ENCODE measurements around the gene TRIM47.

Gene TRIM47

GRCh38 chr17:75909051-75909811 lies 30.9 kb upstream of the TRIM47 start:
- DNase-seq (ENCODE audit: low spot score) = no peak

- DNase-seq (ENCODE audit: low spot score) = no peak
Observed at GRCh38 chr17:75908201-75908600, 29.8 kb upstream of the TRIM47 start.

- DNase-seq (ENCODE audit: low spot score) = no peak
Observed at GRCh38 chr17:75906143-75906884, 27.9 kb upstream of the TRIM47 start.

- DNase-seq (ENCODE audit: low spot score) = peak; percentile 87
Observed at GRCh38 chr17:75904749-75905521, 26.6 kb upstream of the TRIM47 start, which contains the start of gene MRPL38. Gene MRPL38 (minus strand): TSS chr17:75904884. CDS start chr17:75904875, 9 bp downstream.

GRCh38 chr17:75902406-75902805 lies 24.0 kb upstream of the TRIM47 start:
- no peak for DNase-seq (ENCODE audit: low spot score)

- no peak for DNase-seq (ENCODE audit: low spot score)
Observed at GRCh38 chr17:75901727-75902126, 23.3 kb upstream of the TRIM47 start.

GRCh38 chr17:75900691-75901533 lies 22.5 kb upstream of the TRIM47 start:
- no peak for DNase-seq (ENCODE audit: low spot score)

- no peak for DNase-seq (ENCODE audit: low spot score)
Observed at GRCh38 chr17:75899767-75900468, 21.5 kb upstream of the TRIM47 start.

GRCh38 chr17:75899353-75899752 lies 21.0 kb upstream of the TRIM47 start:
- no peak for DNase-seq (ENCODE audit: low spot score)

GRCh38 chr17:75898791-75899190 lies 20.4 kb upstream of the TRIM47 start:
- no peak for DNase-seq (ENCODE audit: low spot score)

GRCh38 chr17:75898065-75898464 lies 19.7 kb upstream of the TRIM47 start:
- no peak for DNase-seq (ENCODE audit: low spot score)

GRCh38 chr17:75897160-75898019 lies 19.0 kb upstream of the TRIM47 start:
- no peak for DNase-seq (ENCODE audit: low spot score)

GRCh38 chr17:75896415-75897159 lies 18.2 kb upstream of the TRIM47 start, which contains the start of gene TRIM65:
Gene TRIM65 (minus strand): TSS chr17:75896951. CDS start chr17:75896937, 14 bp downstream.
- DNase-seq (ENCODE audit: low spot score) = peak; percentile 89

- no peak for DNase-seq (ENCODE audit: low spot score)
Observed at GRCh38 chr17:75895370-75896155, 17.2 kb upstream of the TRIM47 start.

GRCh38 chr17:75894049-75894733 lies 15.8 kb upstream of the TRIM47 start:
- no peak for DNase-seq (ENCODE audit: low spot score)

- DNase-seq (ENCODE audit: low spot score) = no peak
Observed at GRCh38 chr17:75893305-75894048, 15.1 kb upstream of the TRIM47 start.

Data from Ammon's horn (tissue), 1 donor.